DND-41 (cell line): ENCODE results near the gene IRF6.

Experiments used
- CTCF ChIP-seq: IDR thresholded peaks from 2 replicates; pipeline ENCODE4 v1.5.1; 2012; ENCODE audit warnings: borderline replicate concordance, low read length, moderate library complexity, mild to moderate bottlenecking; ENCODE audit not compliant: poor library complexity, severe bottlenecking; ENCODE audit errors: extremely low read depth
- EZH2 ChIP-seq: IDR thresholded peaks from 3 replicates; pipeline ENCODE4 v1.6.1; 2012; ENCODE audit warnings: borderline replicate concordance, low read depth, mild to moderate bottlenecking, moderate library complexity, low read length, inconsistent platforms; ENCODE audit not compliant: severe bottlenecking

GRCh38 chr1:209820986-209821385 is 15.0 kb upstream of the IRF6 start:
- TF ChIP-seq CTCF (no peak), EZH2 (no peak)
